HG03442 (cell line): Measurements from ENCODE around the gene CYFIP2.
"Not testable (repeated sequence)": the region's sequence is repeated elsewhere in the genome, so short reads cannot be mapped to it uniquely, and the experiment has no call there.

Experiments
- ATAC-seq: cut with Tn5 transposase; IDR thresholded peaks from one replicate; pipeline ENCODE4 v1.9.1; 2021; ENCODE audit warnings: mild to moderate bottlenecking, moderate library complexity; ENCODE audit not compliant: unreplicated experiment

CYFIP2 gene

GRCh38 chr5:157384971-157385709 is 119.2 kb downstream of the CYFIP2 start:
- no peak for ATAC-seq

GRCh38 chr5:157387041-157387563 is 121.2 kb downstream of the CYFIP2 start:
- no peak for ATAC-seq

GRCh38 chr5:157387683-157388093 is 121.8 kb downstream of the CYFIP2 start:
- ATAC-seq = no peak

- ATAC-seq = no peak
Observed at GRCh38 chr5:157388111-157388710, 122.3 kb downstream of the CYFIP2 start.

GRCh38 chr5:157389103-157389502 is 123.2 kb downstream of the CYFIP2 start:
- no peak for ATAC-seq

GRCh38 chr5:157390133-157390532 is 124.2 kb downstream of the CYFIP2 start:
- ATAC-seq = no peak

- ATAC-seq = no peak
Observed at GRCh38 chr5:157390551-157391297, 124.8 kb downstream of the CYFIP2 start.

- ATAC-seq = no peak
Observed at GRCh38 chr5:157398305-157398704, 132.4 kb downstream of the CYFIP2 start.

- no peak for ATAC-seq
Observed at GRCh38 chr5:157400741-157401495, 135.0 kb downstream of the CYFIP2 start.

- no peak for ATAC-seq
Observed at GRCh38 chr5:157415838-157416237, 149.9 kb downstream of the CYFIP2 start.

- ATAC-seq = not testable (repeated sequence)
Observed at GRCh38 chr5:157419521-157419920, 153.6 kb downstream of the CYFIP2 start.

- ATAC-seq = not testable (repeated sequence)
Observed at GRCh38 chr5:157429920-157430319, 164.0 kb downstream of the CYFIP2 start.

- peak; percentile 79 for ATAC-seq
Observed at GRCh38 chr5:157431544-157432200, 165.7 kb downstream of the CYFIP2 start.

- ATAC-seq = no peak
Observed at GRCh38 chr5:157434096-157434495, 168.2 kb downstream of the CYFIP2 start.

GRCh38 chr5:157443041-157443549 is 177.2 kb downstream of the CYFIP2 start:
- ATAC-seq = no peak

- ATAC-seq = no peak
Observed at GRCh38 chr5:157444224-157444623, 178.3 kb downstream of the CYFIP2 start.
